OCI-LY1 (cell line): Measurements from ENCODE around the gene CNTNAP2.

Experiments
- H2AFZ ChIP-seq: fragments of 200-600 bp; sonication (generic), shearing (Covaris generic); 2 replicates; pipeline ENCODE4 v1.6.0; 2014; ENCODE audit warnings: antibody characterized with exemption, mild to moderate bottlenecking, low read length
- H3F3A ChIP-seq: fragments of 200-600 bp; sonication (generic), shearing (Covaris generic); 2 replicates; pipeline ENCODE4 v1.6.0; 2014; ENCODE audit warnings: mild to moderate bottlenecking, antibody characterized with exemption, low read length, moderate library complexity; ENCODE audit not compliant: insufficient read depth
- H3K27ac ChIP-seq: fragments of 200-600 bp; sonication (generic); 2 replicates; pipeline ENCODE4 v1.5.1; 2014; ENCODE audit warnings: low read length, mixed run types, mild to moderate bottlenecking, low read depth; ENCODE audit not compliant: poor library complexity, severe bottlenecking
- H3K27me3 ChIP-seq: fragments of 200-600 bp; sonication (generic); 2 replicates; pipeline ENCODE4 v1.6.0; 2014; ENCODE audit warnings: antibody characterized with exemption, mild to moderate bottlenecking, low read length, moderate library complexity; ENCODE audit not compliant: insufficient read depth
- H3K36me3 ChIP-seq: fragments of 200-600 bp; sonication (generic); 2 replicates; pipeline ENCODE4 v1.6.1; 2014; ENCODE audit warnings: mild to moderate bottlenecking, antibody characterized with exemption, low read length, moderate library complexity, mixed read lengths; ENCODE audit not compliant: insufficient read depth
- H3K4me1 ChIP-seq: fragments of 200-600 bp; sonication (generic); 2 replicates; pipeline ENCODE4 v1.5.1; 2014; ENCODE audit warnings: mild to moderate bottlenecking, low read length, moderate library complexity; ENCODE audit not compliant: insufficient read depth, severe bottlenecking
- H3K4me2 ChIP-seq: fragments of 200-600 bp; sonication (generic), shearing (Covaris generic); 2 replicates; pipeline ENCODE4 v1.6.1; 2014; ENCODE audit warnings: low read length
- H3K4me3 ChIP-seq: fragments of 200-600 bp; sonication (generic); 2 replicates; pipeline ENCODE4 v1.5.1; 2014; ENCODE audit warnings: low read length, low read depth, mild to moderate bottlenecking, mixed read lengths; ENCODE audit not compliant: poor library complexity, severe bottlenecking
- H3K79me2 ChIP-seq: fragments of 200-600 bp; shearing (Covaris generic); 2 replicates; pipeline ENCODE4 v1.6.1; 2016; ENCODE audit warnings: mixed run types, low read length, mixed read lengths; ENCODE audit not compliant: insufficient read depth
- H3K9ac ChIP-seq: fragments of 200-600 bp; sonication (generic), shearing (Covaris generic); 2 replicates; pipeline ENCODE4 v1.6.1; 2014; ENCODE audit warnings: mild to moderate bottlenecking, low read length, mixed read lengths
- H3K9me2 ChIP-seq: fragments of 200-600 bp; sonication (generic), shearing (Covaris generic); 2 replicates; pipeline ENCODE4 v1.6.1; 2014; ENCODE audit warnings: low read depth, mild to moderate bottlenecking, low read length, mixed read lengths
- H3K9me3 ChIP-seq: fragments of 200-600 bp; shearing (Covaris generic); 2 replicates; pipeline ENCODE4 v1.6.1; 2014; ENCODE audit warnings: low read length, mixed read lengths
- H4K20me1 ChIP-seq: fragments of 200-600 bp; sonication (generic), shearing (Covaris generic); 2 replicates; pipeline ENCODE4 v1.6.0; 2016; ENCODE audit warnings: mild to moderate bottlenecking, low read length; ENCODE audit not compliant: insufficient read depth
- CTCF ChIP-seq: fragments of 200-600 bp; sonication (generic), shearing (Covaris generic); IDR thresholded peaks from 2 replicates; pipeline ENCODE4 v1.5.1; 2017; ENCODE audit warnings: mild to moderate bottlenecking, antibody characterized with exemption, low read length, moderate library complexity, mixed read lengths
- EZH2 ChIP-seq: fragments of 200-600 bp; sonication (generic), shearing (Covaris generic); IDR thresholded peaks from 2 replicates; pipeline ENCODE4 v1.8.0; 2017; ENCODE audit warnings: borderline replicate concordance, mixed run types, mild to moderate bottlenecking, antibody characterized with exemption, low read length, moderate library complexity, mixed read lengths

Gene CNTNAP2

GRCh38 chr7:148266795-148267194 lies 2150.2 kb downstream of the CNTNAP2 start:
- no peaks in the 10 kb centered on the region for H4K20me1 ChIP-seq
- no peak overlapping the region for H3K4me3 ChIP-seq
- no peaks in the 10 kb centered on the region for H3K9me3 ChIP-seq
- no peak overlapping the region for H3K4me2 ChIP-seq
- peaks cover 4% of the 10 kb centered on the region; the same call in 1 of the 2 replicates for H3K27me3 ChIP-seq
- H2AFZ ChIP-seq, result no peak overlapping the region
- no peaks in the 10 kb centered on the region for H3K9me2 ChIP-seq
- TF ChIP-seq CTCF (no peak), EZH2 (no peak)
- H3K4me1 ChIP-seq, result no peaks in the 10 kb centered on the region
- H3F3A ChIP-seq, result no peaks in the 10 kb centered on the region
- no peak overlapping the region for H3K27ac ChIP-seq
- no peak overlapping the region for H3K9ac ChIP-seq
- no peaks in the 10 kb centered on the region for H3K36me3 ChIP-seq
- H3K79me2 ChIP-seq, result no peaks in the 10 kb centered on the region

GRCh38 chr7:148270576-148270975 lies 2154.0 kb downstream of the CNTNAP2 start:
- no peak for TF ChIP-seq EZH2
- TF ChIP-seq CTCF, result no peak
- Histone ChIP-seq H3F3A (no peaks in the 10 kb centered on the region), H3K79me2 (no peaks in the 10 kb centered on the region), H3K36me3 (no peaks in the 10 kb centered on the region), H4K20me1 (no peaks in the 10 kb centered on the region), H3K27ac (no peak overlapping the region), H3K9me3 (no peaks in the 10 kb centered on the region), H3K4me3 (no peak overlapping the region), H3K27me3 (no peaks in the 10 kb centered on the region), H3K9me2 (no peaks in the 10 kb centered on the region), H2AFZ (no peak overlapping the region), H3K9ac (no peak overlapping the region), H3K4me2 (no peak overlapping the region), H3K4me1 (no peaks in the 10 kb centered on the region)

GRCh38 chr7:148274118-148274517 lies 2157.5 kb downstream of the CNTNAP2 start:
- no peaks in the 10 kb centered on the region for H3K79me2 ChIP-seq

More at GRCh38 chr7:148274118-148274517, 2157.5 kb downstream of the CNTNAP2 start:
- TF ChIP-seq EZH2 (no peak), CTCF (no peak)
- H3K9me3 ChIP-seq, result no peaks in the 10 kb centered on the region
- H3K9me2 ChIP-seq, result no peaks in the 10 kb centered on the region
- no peaks in the 10 kb centered on the region for H3F3A ChIP-seq
- no peak overlapping the region for H3K4me3 ChIP-seq
- H4K20me1 ChIP-seq, result no peaks in the 10 kb centered on the region
- H3K36me3 ChIP-seq, result no peaks in the 10 kb centered on the region
- H3K27ac ChIP-seq, result no peak overlapping the region
- no peak overlapping the region for H2AFZ ChIP-seq
- H3K27me3 ChIP-seq, result no peaks in the 10 kb centered on the region
- no peak overlapping the region for H3K9ac ChIP-seq
- H3K4me2 ChIP-seq, result no peak overlapping the region
- no peaks in the 10 kb centered on the region for H3K4me1 ChIP-seq
